DOHH2 (cell line): ENCODE measurements around the gene CYP1A2.

Source experiments
- H3F3A ChIP-seq: fragments of 200-600 bp; sonication (generic), shearing (Covaris generic); 2 replicates; pipeline ENCODE4 v1.6.0; 2016; ENCODE audit warnings: antibody characterized with exemption, mild to moderate bottlenecking; ENCODE audit not compliant: control insufficient read depth, insufficient read depth
- H3K27ac ChIP-seq: fragments of 200-600 bp; sonication (generic); 2 replicates; pipeline ENCODE4 v1.5.1; 2014; ENCODE audit warnings: low read depth, mild to moderate bottlenecking, low read length, moderate library complexity
- H3K27me3 ChIP-seq: fragments of 200-600 bp; sonication (generic); 2 replicates; pipeline ENCODE4 v1.6.1; 2014; ENCODE audit warnings: mild to moderate bottlenecking, low read length, mixed read lengths; ENCODE audit not compliant: control insufficient read depth
- H3K36me3 ChIP-seq: fragments of 200-600 bp; sonication (generic); 2 replicates; pipeline ENCODE4 v1.6.1; 2014; ENCODE audit warnings: mild to moderate bottlenecking, low read length, moderate library complexity, mixed read lengths; ENCODE audit not compliant: control insufficient read depth
- H3K4me1 ChIP-seq: fragments of 200-600 bp; sonication (generic); 2 replicates; pipeline ENCODE4 v1.6.1; 2014; ENCODE audit warnings: mild to moderate bottlenecking, low read length, mixed read lengths; ENCODE audit not compliant: control insufficient read depth
- H3K4me2 ChIP-seq: fragments of 200-600 bp; sonication (generic); 2 replicates; pipeline ENCODE4 v1.6.0; 2014; ENCODE audit warnings: mild to moderate bottlenecking, low read length, moderate library complexity
- H3K4me3 ChIP-seq: fragments of 200-600 bp; sonication (generic); 2 replicates; pipeline ENCODE4 v1.5.1; 2014; ENCODE audit warnings: mild to moderate bottlenecking, low read length, mixed read lengths
- H3K79me2 ChIP-seq: fragments of 200-600 bp; sonication (generic); 2 replicates; pipeline ENCODE4 v1.6.1; 2014; ENCODE audit warnings: mild to moderate bottlenecking, low read length, mixed read lengths; ENCODE audit not compliant: control insufficient read depth
- H3K9me2 ChIP-seq: fragments of 200-600 bp; sonication (generic); replicated peaks from 2 replicates; pipeline ENCODE4 v1.6.1; 2014; ENCODE audit warnings: mild to moderate bottlenecking, low read length, mixed read lengths; ENCODE audit not compliant: control insufficient read depth
- H3K9me3 ChIP-seq: fragments of 200-600 bp; sonication (generic); 2 replicates; pipeline ENCODE4 v1.6.1; 2014; ENCODE audit warnings: antibody characterized with exemption, low read length, mixed read lengths; ENCODE audit not compliant: control insufficient read depth, insufficient read depth
- H4K20me1 ChIP-seq: fragments of 200-600 bp; sonication (generic); 2 replicates; pipeline ENCODE4 v1.6.0; 2014; ENCODE audit warnings: low read depth, mild to moderate bottlenecking, antibody characterized with exemption, low read length, moderate library complexity; ENCODE audit not compliant: control insufficient read depth, insufficient read depth
- CTCF ChIP-seq: fragments of 200-600 bp; sonication (generic); IDR thresholded peaks from one replicate; pipeline ENCODE4 v1.5.1; 2014; ENCODE audit warnings: antibody characterized with exemption, mild to moderate bottlenecking, low read depth, low read length; ENCODE audit not compliant: poor library complexity, severe bottlenecking
- EZH2phosphoT487 ChIP-seq: fragments of 200-600 bp; sonication (generic); IDR thresholded peaks from 2 replicates; pipeline ENCODE4 v1.6.1; 2017; ENCODE audit warnings: borderline replicate concordance, mild to moderate bottlenecking, antibody characterized with exemption, low read length, moderate library complexity, mixed read lengths

CYP1A2 gene

GRCh38 chr15:74790080-74790916 lies 41.7 kb downstream of the CYP1A2 start:
- H3K4me2 ChIP-seq = peak overlapping the region; percentile 100
- H3K36me3 ChIP-seq = peaks cover 88% of the 10 kb centered on the region
- H3K4me3 ChIP-seq = peak overlapping the region; percentile 98
- peak overlapping the region; percentile 99 for H3K27ac ChIP-seq
- H4K20me1 ChIP-seq = peaks cover 31% of the 10 kb centered on the region
- H3K27me3 ChIP-seq = no peaks in the 10 kb centered on the region
- peaks cover 97% of the 10 kb centered on the region for H3K4me1 ChIP-seq
- no peaks in the 10 kb centered on the region for H3K9me2 ChIP-seq
- H3F3A ChIP-seq = peaks cover 50% of the 10 kb centered on the region
- H3K79me2 ChIP-seq = peaks cover 92% of the 10 kb centered on the region
- TF ChIP-seq EZH2phosphoT487 (no peak), CTCF (no peak)
- H3K9me3 ChIP-seq = no peaks in the 10 kb centered on the region

GRCh38 chr15:74791007-74791406 lies 42.4 kb downstream of the CYP1A2 start:
- Histone ChIP-seq H3K4me3 (peak overlapping the region; percentile 98), H3K4me1 (peaks cover 95% of the 10 kb centered on the region), H3K27me3 (no peaks in the 10 kb centered on the region), H3F3A (peaks cover 50% of the 10 kb centered on the region), H3K4me2 (peak overlapping the region; percentile 100), H4K20me1 (peaks cover 33% of the 10 kb centered on the region), H3K27ac (peak overlapping the region; percentile 99), H3K9me3 (no peaks in the 10 kb centered on the region), H3K79me2 (peaks cover 93% of the 10 kb centered on the region), H3K9me2 (no peaks in the 10 kb centered on the region), H3K36me3 (peaks cover 88% of the 10 kb centered on the region)
- TF ChIP-seq CTCF = no peak

GRCh38 chr15:74791667-74792066 lies 43.0 kb downstream of the CYP1A2 start:
- Histone ChIP-seq H3K27ac (peak overlapping the region; percentile 99), H3F3A (peaks cover 50% of the 10 kb centered on the region), H4K20me1 (peaks cover 34% of the 10 kb centered on the region), H3K9me3 (no peaks in the 10 kb centered on the region), H3K27me3 (no peaks in the 10 kb centered on the region), H3K9me2 (no peaks in the 10 kb centered on the region), H3K79me2 (peaks cover 93% of the 10 kb centered on the region), H3K36me3 (peaks cover 85% of the 10 kb centered on the region), H3K4me3 (peak overlapping the region; percentile 98), H3K4me1 (peaks cover 95% of the 10 kb centered on the region), H3K4me2 (peak overlapping the region; percentile 100)
- no peak for TF ChIP-seq EZH2phosphoT487
- TF ChIP-seq CTCF = no peak
